HCT116 (cell line): ENCODE measurements around the gene CFAP99. TPM values are rescaled to one million over a fixed set of nuclear protein-coding genes. Genes with fewer than 3 reads are reported as not detected.

Experiments
- ATAC-seq: fragments of 200-7000 bp; cut with Tn5 transposase; 2 replicates; pipeline ENCODE4 v1.9.1; 2020; ENCODE audit warnings: mild to moderate bottlenecking, moderate library complexity
- BruUV-seq: library from RNA; stranded (reverse); fragments of 400-500 nt; replicated peaks from 2 replicates; lab custom pipeline; 2021; lab: Mats Ljungman, UMichigan
- CTCF ChIA-PET: fragments of 300-600 bp; sonication (Branson Sonifier 250); formaldehyde crosslinking; loops from one replicate; lab custom pipeline; 2021; ENCODE audit warnings: antibody characterized with exemption; lab: Charles Lee
- POLR2A ChIA-PET: fragments of 300-600, 350-600 bp; sonication (Branson Sonifier 250); formaldehyde crosslinking; loops from one replicate; lab custom pipeline; 2021; ENCODE audit warnings: antibody characterized with exemption; lab: Charles Lee
- RAD21 ChIA-PET, 2 experiments: fragments of 300-600 bp; sonication (Branson Sonifier 250); formaldehyde crosslinking; loops; one replicate each; lab custom pipeline; 2023; ENCODE audit warnings: low total read pairs in 2 of 2; ENCODE audit not compliant: uncharacterized antibody in 2 of 2, unreplicated experiment in 2 of 2, low non-redundant PET in 1 of 2; lab: Charles Lee
- DNase-seq: peaks from one replicate; pipeline ENCODE4 v3.0.0-alpha.2; 2010; ENCODE audit warnings: low read depth, low spot score
- H2AFZ ChIP-seq: fragments of 200-600 bp; shearing (Covaris generic), sonication (generic); 2 replicates; pipeline ENCODE4 v1.6.1; 2017; ENCODE audit warnings: low read depth, mixed run types, mixed read lengths, antibody characterized with exemption, low read length; ENCODE audit not compliant: poor library complexity, severe bottlenecking
- H3K27ac ChIP-seq: 2 replicates; pipeline ENCODE4 v1.5.1; 2012; ENCODE audit warnings: low read depth, low read length
- H3K27me3 ChIP-seq: fragments of 200-600 bp; sonication (generic); 2 replicates; pipeline ENCODE4 v1.6.1; 2016; ENCODE audit warnings: mixed run types, low read length, mixed read lengths; ENCODE audit not compliant: insufficient read depth
- H3K36me3 ChIP-seq, 2 experiments: fragments of 200-500 bp in 1 of 2; fragments of 200-600 bp in 1 of 2; sonication (Bioruptor generic) in 1 of 2; sonication (generic) in 1 of 2; 2 replicates each; pipeline versions ENCODE4 v1.5.1 to v1.6.1; 2014 to 2016; ENCODE audit warnings: low read length in 2 of 2, inconsistent platforms in 1 of 2, mixed read lengths in 1 of 2, mixed run types in 1 of 2; ENCODE audit not compliant: insufficient read depth in 2 of 2, control insufficient read depth in 1 of 2
- H3K4me1 ChIP-seq, 2 experiments: fragments of 200-600 bp in 1 of 2; sonication (generic) in 1 of 2; 2 replicates each; pipeline versions ENCODE4 v1.5.1 to v1.6.1; 2012 to 2017; ENCODE audit warnings: low read length in 2 of 2, inconsistent platforms in 1 of 2, mild to moderate bottlenecking in 1 of 2, mixed read lengths in 1 of 2, mixed run types in 1 of 2, moderate library complexity in 1 of 2; ENCODE audit not compliant: insufficient read depth in 2 of 2, control insufficient read depth in 1 of 2
- H3K4me2 ChIP-seq: fragments of 200-600 bp; sonication (generic); 2 replicates; pipeline ENCODE4 v1.6.1; 2017; ENCODE audit warnings: mixed run types, low read length, mixed read lengths
- H3K4me3 ChIP-seq, 2 experiments: fragments of 200-600 bp in 1 of 2; sonication (generic) in 1 of 2; replicated peaks in 1 of 2; 2 replicates each; pipeline ENCODE4 v1.5.1; 2011 to 2016; ENCODE audit warnings: low read length in 2 of 2, control low read depth in 1 of 2, low read depth in 1 of 2, mild to moderate bottlenecking in 1 of 2, mixed read lengths in 1 of 2, mixed run types in 1 of 2
- H3K79me2 ChIP-seq: fragments of 200-600 bp; sonication (generic); 2 replicates; pipeline ENCODE4 v1.6.1; 2017; ENCODE audit warnings: mild to moderate bottlenecking, mixed run types, low read length, moderate library complexity, mixed read lengths; ENCODE audit not compliant: insufficient read depth
- H3K9ac ChIP-seq: fragments of 200-600 bp; sonication (generic); 2 replicates; pipeline ENCODE4 v1.6.1; 2016; ENCODE audit warnings: low read length, mixed read lengths
- H3K9me2 ChIP-seq: fragments of 200-600 bp; sonication (generic), shearing (Covaris generic); 2 replicates; pipeline ENCODE4 v1.6.1; 2017; ENCODE audit warnings: mixed run types, mild to moderate bottlenecking, moderate library complexity; ENCODE audit not compliant: insufficient read depth
- H3K9me3 ChIP-seq, 2 experiments: fragments of 200-500 bp in 1 of 2; fragments of 200-600 bp in 1 of 2; sonication (Bioruptor generic) in 1 of 2; sonication (generic) in 1 of 2; 2 replicates each; pipeline ENCODE4 v1.6.1; 2014 to 2017; ENCODE audit warnings: low read length in 2 of 2, mixed read lengths in 2 of 2, inconsistent platforms in 1 of 2, low read depth in 1 of 2, mild to moderate bottlenecking in 1 of 2, mixed run types in 1 of 2, moderate library complexity in 1 of 2; ENCODE audit not compliant: control insufficient read depth in 1 of 2, insufficient read depth in 1 of 2
- H4K20me1 ChIP-seq: fragments of 200-600 bp; sonication (generic), shearing (Covaris generic); 2 replicates; pipeline ENCODE4 v1.6.1; 2017; ENCODE audit warnings: mixed run types, mild to moderate bottlenecking, moderate library complexity; ENCODE audit not compliant: insufficient read depth
- EGR1 ChIP-seq: IDR thresholded peaks from 2 replicates; pipeline ENCODE4 v1.6.1; 2012; ENCODE audit warnings: low read depth
- JUND ChIP-seq: IDR thresholded peaks from 2 replicates; pipeline ENCODE4 v1.6.1; 2012
- RAD21 ChIP-seq: IDR thresholded peaks from 2 replicates; pipeline ENCODE4 v1.6.1; 2012; ENCODE audit warnings: low read depth, mild to moderate bottlenecking
- REST ChIP-seq: IDR thresholded peaks from 2 replicates; pipeline ENCODE4 v1.6.1; 2012; ENCODE audit warnings: low read depth
- SRF ChIP-seq: IDR thresholded peaks from 2 replicates; pipeline ENCODE4 v1.6.1; 2012; ENCODE audit warnings: low read depth
- YY1 ChIP-seq: IDR thresholded peaks from 2 replicates; pipeline ENCODE4 v1.6.1; 2011; ENCODE audit warnings: low read length, low read depth, moderate library complexity, mild to moderate bottlenecking; ENCODE audit not compliant: insufficient replicate concordance; ENCODE audit errors: extremely low read depth
- ZNF274 ChIP-seq: fragments of 200-500 bp; sonication (Bioruptor generic); IDR thresholded peaks from 2 replicates; pipeline ENCODE4 v1.6.1; 2014; ENCODE audit warnings: mild to moderate bottlenecking, low read depth, low read length, inconsistent platforms
- intact Hi-C: fragments of 100-400 bp; cut with micrococcal nuclease; formaldehyde crosslinking; loops from 2 replicates; pipeline ENCODE4 v1.10.0; 2022
- total RNA-seq: library from RNA; stranded (reverse); gene quantifications from one replicate; pipeline ENCODE4 v1.2.1, GENCODE V29; 2021; ENCODE audit not compliant: unreplicated experiment
- TF ChIP-seq, protein P1 (sequence below): IDR thresholded peaks from 2 replicates; pipeline ENCODE4 v1.6.1; 2011; ENCODE audit warnings: mild to moderate bottlenecking, low read length, moderate library complexity; ENCODE audit not compliant: insufficient replicate concordance; ENCODE audit errors: extremely low read depth

Gene CFAP99
- total RNA-seq, 1 experiment from 2014 or later = 0.42 TPM

DNA sequence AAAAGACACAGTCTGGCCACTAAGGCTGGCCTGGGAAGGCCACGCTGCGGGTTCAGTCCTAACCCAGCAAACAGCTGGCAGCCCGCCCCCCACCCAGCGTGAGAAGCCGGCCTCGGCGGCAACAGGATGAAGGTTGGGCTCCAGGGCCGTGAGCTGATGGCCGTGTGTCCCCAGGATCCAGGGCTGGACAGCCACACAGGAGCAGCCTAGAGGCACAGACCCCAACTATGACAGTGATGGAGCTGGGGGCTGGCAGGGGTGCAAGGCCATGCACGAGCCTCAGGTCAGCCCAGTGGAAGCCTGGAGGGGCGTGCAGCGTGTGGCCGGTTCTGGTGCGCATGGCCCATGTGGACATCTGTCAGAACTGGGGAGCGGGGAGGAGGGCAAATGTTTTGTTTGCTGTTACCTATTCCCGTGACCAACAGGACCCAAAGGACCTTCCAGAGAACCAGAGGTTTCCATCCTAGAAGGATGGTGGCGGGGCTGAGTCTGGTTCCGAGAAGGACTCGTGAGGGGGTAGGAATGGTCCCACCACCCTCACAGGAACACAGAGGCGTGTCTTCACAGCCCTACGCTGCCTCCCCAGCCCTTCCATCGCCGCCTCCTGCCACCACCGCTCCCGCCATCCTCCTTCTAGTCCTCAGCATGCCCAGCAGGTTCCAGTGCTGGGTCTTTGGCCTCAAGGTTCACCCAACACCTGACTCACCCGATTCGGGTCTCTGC lies 46.8 kb upstream of the CFAP99 start (continued):
- TF ChIP-seq REST = no peak
- no peak for TF ChIP-seq RAD21
- TF ChIP-seq, protein P1, sequence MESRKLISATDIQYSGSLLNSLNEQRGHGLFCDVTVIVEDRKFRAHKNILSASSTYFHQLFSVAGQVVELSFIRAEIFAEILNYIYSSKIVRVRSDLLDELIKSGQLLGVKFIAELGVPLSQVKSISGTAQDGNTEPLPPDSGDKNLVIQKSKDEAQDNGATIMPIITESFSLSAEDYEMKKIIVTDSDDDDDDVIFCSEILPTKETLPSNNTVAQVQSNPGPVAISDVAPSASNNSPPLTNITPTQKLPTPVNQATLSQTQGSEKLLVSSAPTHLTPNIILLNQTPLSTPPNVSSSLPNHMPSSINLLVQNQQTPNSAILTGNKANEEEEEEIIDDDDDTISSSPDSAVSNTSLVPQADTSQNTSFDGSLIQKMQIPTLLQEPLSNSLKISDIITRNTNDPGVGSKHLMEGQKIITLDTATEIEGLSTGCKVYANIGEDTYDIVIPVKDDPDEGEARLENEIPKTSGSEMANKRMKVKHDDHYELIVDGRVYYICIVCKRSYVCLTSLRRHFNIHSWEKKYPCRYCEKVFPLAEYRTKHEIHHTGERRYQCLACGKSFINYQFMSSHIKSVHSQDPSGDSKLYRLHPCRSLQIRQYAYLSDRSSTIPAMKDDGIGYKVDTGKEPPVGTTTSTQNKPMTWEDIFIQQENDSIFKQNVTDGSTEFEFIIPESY = no peak

- H3K27ac ChIP-seq = no peak overlapping the region
- peaks cover 0 to 3% of the 10 kb centered on the region in 2 experiments; a peak in 2 of 4 replicates for H3K9me3 ChIP-seq
- H3K4me3 ChIP-seq = no peak overlapping the region
- no peaks in the 10 kb centered on the region for H3K79me2 ChIP-seq
- ChIA-PET POLR2A (no interaction called here), RAD21 (no interaction called here), CTCF (no interaction called here)
- no peaks in the 10 kb centered on the region for H3K27me3 ChIP-seq
- ATAC-seq (no peak), DNase-seq (no peak)
- TF ChIP-seq SRF = no peak
- TF ChIP-seq YY1 = no peak
- no peak for TF ChIP-seq JUND
- TF ChIP-seq EGR1 = no peak
- no peak for TF ChIP-seq ZNF274
- no peaks in the 10 kb centered on the region for H4K20me1 ChIP-seq
- no peak overlapping the region for H3K4me2 ChIP-seq
- intact Hi-C loops = no loop called here
- H2AFZ ChIP-seq = no peak overlapping the region
- H3K4me1 ChIP-seq = no peaks in the 10 kb centered on the region
- no peak overlapping the region for H3K9ac ChIP-seq
- no TSS peak for BruUV-seq
- H3K36me3 ChIP-seq = no peaks in the 10 kb centered on the region
- no peaks in the 10 kb centered on the region for H3K9me2 ChIP-seq
Measured at GRCh38 chr4:2372488-2373030, 46.2 kb upstream of the CFAP99 start.
